HS-5 (cell line): Measurements from ENCODE around the gene GATA2.
A peak's percentile ranks its signal among the peaks of the same experiment; 100 is the strongest.

Experiments used
- DNase-seq: peaks from one replicate; pipeline ENCODE4 v3.0.0-alpha.2; 2012; ENCODE audit warnings: low read depth

Gene GATA2

GRCh38 chr3:128487813-128488635 lies 5.0 kb downstream of the GATA2 start:
- peak; percentile 64 for DNase-seq

- no peak for DNase-seq
Observed at GRCh38 chr3:128487538-128487812, 5.5 kb downstream of the GATA2 start.

GRCh38 chr3:128486681-128487537 lies 6.1 kb downstream of the GATA2 start:
- no peak for DNase-seq

GRCh38 chr3:128486205-128486628 lies 6.8 kb downstream of the GATA2 start:
- no peak for DNase-seq

GRCh38 chr3:128485282-128486204 lies 7.5 kb downstream of the GATA2 start:
- no peak for DNase-seq

GRCh38 chr3:128484404-128485281 lies 8.4 kb downstream of the GATA2 start:
- no peak for DNase-seq

GRCh38 chr3:128483657-128484403 lies 9.2 kb downstream of the GATA2 start:
- DNase-seq = no peak

- no peak for DNase-seq
Observed at GRCh38 chr3:128482666-128483656, 10.0 kb downstream of the GATA2 start.

- no peak for DNase-seq
Observed at GRCh38 chr3:128482175-128482574, 10.8 kb downstream of the GATA2 start.

- no peak for DNase-seq
Observed at GRCh38 chr3:128481438-128481942, 11.5 kb downstream of the GATA2 start.

- DNase-seq = no peak
Observed at GRCh38 chr3:128480717-128481437, 12.1 kb downstream of the GATA2 start.

- DNase-seq = no peak
Observed at GRCh38 chr3:128480278-128480677, 12.7 kb downstream of the GATA2 start.

- no peak for DNase-seq
Observed at GRCh38 chr3:128479558-128480086, 13.4 kb downstream of the GATA2 start.

GRCh38 chr3:128478576-128479506 lies 14.2 kb downstream of the GATA2 start:
- DNase-seq = no peak

GRCh38 chr3:128476659-128477058 lies 16.3 kb downstream of the GATA2 start:
- no peak for DNase-seq

GRCh38 chr3:128475355-128475754 lies 17.6 kb downstream of the GATA2 start:
- DNase-seq = no peak

- DNase-seq = no peak
Observed at GRCh38 chr3:128473737-128474136, 19.3 kb downstream of the GATA2 start.
